Central memory CD8-positive, alpha-beta T cell (primary cell): ENCODE data around the gene HERPUD1.
A peak's percentile ranks its signal among the peaks of the same experiment; 100 is the strongest.
"Not testable (repeated sequence)": the region's sequence is repeated elsewhere in the genome, so short reads cannot be mapped to it uniquely, and the experiment has no call there.

Experiments used
- ATAC-seq: fragments of 150-1000 bp; cut with Tn5 transposase; replicated peaks from 2 replicates; pipeline ENCODE4 v1.10.0; 2022; ENCODE audit warnings: mild to moderate bottlenecking, moderate FRiP score, moderate number of reproducible peaks; ENCODE audit not compliant: poor library complexity, severe bottlenecking; ENCODE audit errors: extremely low read depth
- DNase-seq, 2 donors: peaks; one replicate each; pipeline ENCODE4 v3.0.0; 2021; ENCODE audit warnings: low spot score in 2 of 2
- H3K27ac Mint-ChIP-seq: one replicate; pipeline ENCODE4 v1.8.0; 2022; ENCODE audit warnings: low read depth, mild to moderate bottlenecking, moderate library complexity, mixed read lengths
- H3K27me3 Mint-ChIP-seq: one replicate; pipeline ENCODE4 v1.8.0; 2022; ENCODE audit warnings: mixed read lengths
- H3K36me3 Mint-ChIP-seq: one replicate; pipeline ENCODE4 v1.8.0; 2022; ENCODE audit warnings: mild to moderate bottlenecking, moderate library complexity, mixed read lengths; ENCODE audit not compliant: insufficient read depth
- H3K4me1 Mint-ChIP-seq: one replicate; pipeline ENCODE4 v1.8.0; 2022; ENCODE audit warnings: mixed read lengths
- H3K4me3 Mint-ChIP-seq: one replicate; pipeline ENCODE4 v1.8.0; 2022; ENCODE audit warnings: mild to moderate bottlenecking, moderate library complexity, mixed read lengths
- H3K9me3 Mint-ChIP-seq: one replicate; pipeline ENCODE4 v1.8.0; 2022; ENCODE audit warnings: mixed read lengths

HERPUD1 gene

DNA sequence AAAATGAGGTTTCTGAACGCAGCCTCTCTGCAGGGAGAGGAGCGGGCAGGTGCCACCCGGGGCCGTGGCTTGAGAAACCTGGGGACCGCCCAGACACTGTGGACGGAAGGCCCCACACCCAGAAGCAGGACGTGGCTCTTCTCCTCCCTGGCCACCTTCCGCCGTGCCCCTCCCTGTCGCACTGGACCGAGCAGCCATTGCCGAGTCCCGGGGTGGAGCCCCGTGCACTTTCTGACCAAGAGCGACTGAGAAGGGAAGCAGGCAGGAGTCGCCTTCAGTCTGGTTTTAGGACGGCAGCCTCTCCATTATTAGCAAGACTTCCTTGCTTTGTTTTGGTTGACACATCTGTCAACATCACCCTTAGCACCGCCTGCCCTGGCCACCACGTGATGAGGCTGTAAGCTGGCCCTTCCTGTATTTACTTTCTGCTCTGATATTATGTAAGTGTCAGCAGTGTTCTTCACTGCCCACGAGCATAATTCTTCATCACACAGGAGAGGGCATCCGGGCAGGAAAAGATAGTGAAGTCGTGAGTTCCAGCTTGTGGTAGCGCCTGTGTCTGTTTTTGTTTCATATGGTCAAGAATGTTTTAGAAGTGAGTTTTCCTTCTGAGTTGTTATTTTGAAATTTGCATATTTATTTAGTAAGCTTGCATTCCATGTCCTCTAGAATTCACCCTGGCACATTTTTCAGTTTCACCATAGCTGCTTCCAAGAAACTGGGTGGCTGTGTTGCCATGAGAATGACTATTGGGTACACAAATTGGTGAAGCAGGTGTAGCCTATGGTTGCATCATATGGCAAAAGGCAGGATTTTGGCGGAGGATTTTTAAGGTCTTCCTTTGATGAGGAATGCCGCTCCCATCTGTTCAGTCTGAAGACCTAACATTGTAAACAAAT lies 1.0 kb downstream of the HERPUD1 start:
- peak overlapping the region; percentile 99 for H3K27ac Mint-ChIP-seq
- peaks cover 52% of the 10 kb centered on the region for H3K36me3 Mint-ChIP-seq
- no peaks in the 10 kb centered on the region for H3K9me3 Mint-ChIP-seq
- H3K27me3 Mint-ChIP-seq, result no peaks in the 10 kb centered on the region
- H3K4me1 Mint-ChIP-seq, result peaks cover 51% of the 10 kb centered on the region
- peak; percentile 1 for ATAC-seq
- peak overlapping the region; percentile 100 for H3K4me3 Mint-ChIP-seq
- peak in 1 of 2 donors; percentile 21 for DNase-seq

- H3K4me3 Mint-ChIP-seq, result peak overlapping the region; percentile 100
- ATAC-seq (no peak), DNase-seq (no peak)
- H3K27ac Mint-ChIP-seq, result peak overlapping the region; percentile 86
- no peaks in the 10 kb centered on the region for H3K9me3 Mint-ChIP-seq
- peaks cover 62% of the 10 kb centered on the region for H3K4me1 Mint-ChIP-seq
- no peaks in the 10 kb centered on the region for H3K27me3 Mint-ChIP-seq
- H3K36me3 Mint-ChIP-seq, result peaks cover 62% of the 10 kb centered on the region
Measured at GRCh38 chr16:56933828-56934598, 2.1 kb downstream of the HERPUD1 start.

DNA sequence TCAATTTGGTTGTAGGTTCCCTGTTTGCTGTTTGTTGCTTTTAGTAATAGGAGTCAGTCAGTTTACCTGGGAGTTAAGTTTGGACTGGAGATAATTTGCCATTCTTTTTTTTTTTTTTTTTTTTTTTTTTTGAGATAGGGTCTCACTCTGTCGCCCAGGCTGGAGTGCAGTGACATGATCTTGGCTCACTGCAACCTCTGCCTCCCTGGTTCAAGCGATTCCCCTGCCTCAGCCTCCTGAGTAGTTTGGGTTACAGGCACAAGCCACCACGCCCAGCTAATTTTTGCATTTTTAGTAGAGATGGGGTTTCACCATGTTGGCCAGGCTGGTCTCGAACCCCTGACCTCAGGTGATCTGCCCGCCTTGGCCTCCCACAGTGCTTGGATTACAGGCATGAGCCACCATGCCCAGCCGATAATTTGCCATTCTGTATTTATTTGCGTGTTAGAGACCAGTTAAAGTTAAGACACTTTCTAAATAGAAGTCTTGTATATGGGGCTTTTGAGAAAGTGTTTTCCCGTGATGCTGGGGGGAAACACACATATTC lies 2.7 kb downstream of the HERPUD1 start:
- DNase-seq, H3K9me3 Mint-ChIP-seq, ATAC-seq, H3K27me3 Mint-ChIP-seq: not testable (repeated sequence)
- H3K4me3 Mint-ChIP-seq, result peak overlapping the region; percentile 100
- H3K36me3 Mint-ChIP-seq, result peaks cover 69% of the 10 kb centered on the region
- peaks cover 68% of the 10 kb centered on the region for H3K4me1 Mint-ChIP-seq
- peak overlapping the region; percentile 86 for H3K27ac Mint-ChIP-seq

DNA sequence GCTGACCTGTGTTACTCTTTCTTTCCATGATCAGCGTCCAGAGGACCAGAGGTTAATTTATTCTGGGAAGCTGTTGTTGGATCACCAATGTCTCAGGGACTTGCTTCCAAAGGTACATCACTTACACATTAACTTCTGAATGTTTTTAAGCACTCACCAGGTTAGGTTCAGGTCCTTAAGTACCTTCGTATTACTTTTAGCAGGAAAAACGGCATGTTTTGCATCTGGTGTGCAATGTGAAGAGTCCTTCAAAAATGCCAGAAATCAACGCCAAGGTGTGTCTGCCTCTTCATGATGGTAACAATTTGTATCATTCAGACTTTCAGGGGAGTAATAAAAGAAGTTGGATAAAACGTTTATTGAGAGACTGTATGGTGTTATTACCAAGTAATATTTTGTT lies 3.3 kb downstream of the HERPUD1 start:
- ATAC-seq (no peak), DNase-seq (no peak)
- Mint-ChIP-seq H3K27ac (peak overlapping the region; percentile 86), H3K27me3 (no peaks in the 10 kb centered on the region), H3K4me3 (peak overlapping the region; percentile 100), H3K9me3 (no peaks in the 10 kb centered on the region), H3K36me3 (peaks cover 74% of the 10 kb centered on the region), H3K4me1 (peaks cover 68% of the 10 kb centered on the region)

DNA sequence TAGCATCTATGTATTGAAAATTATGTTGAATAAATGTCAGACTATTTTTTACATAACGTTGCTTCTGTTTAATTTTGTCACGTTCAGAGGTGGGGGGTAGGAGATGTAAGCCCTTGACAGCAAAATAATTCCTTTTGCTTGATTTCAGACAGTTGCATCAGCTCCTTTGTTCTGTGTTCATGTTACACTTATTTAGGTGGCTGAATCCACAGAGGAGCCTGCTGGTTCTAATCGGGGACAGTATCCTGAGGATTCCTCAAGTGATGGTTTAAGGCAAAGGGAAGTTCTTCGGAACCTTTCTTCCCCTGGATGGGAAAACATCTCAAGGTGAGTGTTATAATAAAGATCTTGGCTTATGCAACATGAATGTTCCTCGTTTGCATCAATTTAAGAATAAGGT lies 4.5 kb downstream of the HERPUD1 start:
- Mint-ChIP-seq H3K27ac (no peak overlapping the region), H3K27me3 (no peaks in the 10 kb centered on the region), H3K9me3 (no peaks in the 10 kb centered on the region), H3K4me3 (no peak overlapping the region), H3K4me1 (peaks cover 63% of the 10 kb centered on the region), H3K36me3 (peaks cover 81% of the 10 kb centered on the region)
- ATAC-seq (no peak), DNase-seq (no peak)

DNA sequence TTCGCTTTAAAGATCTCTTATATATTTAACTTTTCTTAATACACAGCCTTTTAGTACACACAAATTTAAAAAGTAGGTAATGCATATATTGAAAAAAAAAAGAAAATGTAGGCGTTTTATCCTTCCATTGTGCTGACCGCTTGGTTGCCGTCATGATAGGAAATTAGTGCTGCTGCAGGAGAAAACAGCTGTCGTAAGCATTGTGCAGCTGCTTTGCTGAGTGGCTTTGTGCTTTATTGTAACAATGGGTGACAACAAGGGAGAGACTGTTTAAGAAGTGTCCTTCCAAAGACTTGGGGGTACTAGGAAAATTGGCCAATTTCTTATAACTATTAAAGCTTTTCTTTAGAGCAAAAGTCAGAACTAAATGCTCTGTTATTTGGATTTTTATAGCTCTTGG lies 5.0 kb downstream of the HERPUD1 start:
- H3K36me3 Mint-ChIP-seq, result peaks cover 82% of the 10 kb centered on the region
- H3K4me1 Mint-ChIP-seq, result peaks cover 63% of the 10 kb centered on the region
- no peak overlapping the region for H3K4me3 Mint-ChIP-seq
- H3K27me3 Mint-ChIP-seq, result no peaks in the 10 kb centered on the region
- ATAC-seq (no peak), DNase-seq (no peak)
- peak overlapping the region; percentile 35 for H3K27ac Mint-ChIP-seq
- no peaks in the 10 kb centered on the region for H3K9me3 Mint-ChIP-seq

DNA sequence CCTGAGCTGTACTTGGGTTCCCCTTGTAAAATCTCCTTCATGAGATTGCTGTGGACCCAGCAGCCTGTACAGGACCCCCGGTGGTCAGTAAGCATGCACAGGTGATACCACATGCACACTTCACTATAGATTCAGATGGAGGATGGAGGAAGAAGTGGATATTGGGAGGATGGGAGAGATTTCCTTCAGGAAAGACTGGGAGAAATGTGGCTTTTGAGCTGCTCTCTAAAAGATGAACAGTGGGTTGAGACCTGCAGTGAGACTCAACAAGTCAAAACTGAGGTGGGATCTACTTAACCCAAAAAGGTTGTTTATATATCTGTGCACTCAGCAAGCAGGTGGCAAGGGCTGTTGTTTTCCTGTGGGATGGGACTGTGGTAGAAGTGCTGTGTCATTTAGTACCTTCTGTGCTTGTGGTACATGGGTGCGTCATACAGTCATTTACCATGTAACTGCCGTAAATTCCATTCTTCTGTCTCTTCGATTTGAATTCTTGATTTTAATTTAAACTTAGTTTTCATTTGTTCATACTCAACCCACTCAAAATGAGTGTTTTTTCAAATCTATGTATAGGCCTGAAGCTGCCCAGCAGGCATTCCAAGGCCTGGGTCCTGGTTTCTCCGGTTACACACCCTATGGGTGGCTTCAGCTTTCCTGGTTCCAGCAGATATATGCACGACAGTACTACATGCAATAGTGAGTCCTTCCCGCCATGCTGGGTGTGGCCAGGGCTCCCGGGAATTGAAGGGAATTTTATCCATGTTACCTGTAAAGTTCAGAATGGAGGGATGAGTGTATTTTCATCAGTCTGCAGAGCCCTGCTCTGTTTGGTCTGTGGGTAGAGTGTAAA lies 6.9 kb downstream of the HERPUD1 start:
- H3K27me3 Mint-ChIP-seq, result no peaks in the 10 kb centered on the region
- peaks cover 60% of the 10 kb centered on the region for H3K4me1 Mint-ChIP-seq
- peak overlapping the region; percentile 55 for H3K4me3 Mint-ChIP-seq
- peaks cover 88% of the 10 kb centered on the region for H3K36me3 Mint-ChIP-seq
- peak overlapping the region; percentile 72 for H3K27ac Mint-ChIP-seq
- H3K9me3 Mint-ChIP-seq, result no peaks in the 10 kb centered on the region
- ATAC-seq (peak; percentile 93), DNase-seq (peak in 1 of 2 donors; percentile 42)

DNA sequence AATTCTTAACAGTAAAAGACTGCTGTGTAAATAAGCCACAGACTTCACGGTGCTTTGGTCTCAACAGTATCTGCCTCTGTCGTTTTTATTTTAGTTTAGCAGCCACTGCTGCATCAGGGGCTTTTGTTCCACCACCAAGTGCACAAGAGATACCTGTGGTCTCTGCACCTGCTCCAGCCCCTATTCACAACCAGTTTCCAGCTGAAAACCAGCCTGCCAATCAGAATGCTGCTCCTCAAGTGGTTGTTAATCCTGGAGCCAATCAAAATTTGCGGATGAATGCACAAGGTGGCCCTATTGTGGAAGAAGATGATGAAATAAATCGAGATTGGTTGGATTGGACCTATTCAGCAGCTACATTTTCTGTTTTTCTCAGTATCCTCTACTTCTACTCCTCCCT lies 7.9 kb downstream of the HERPUD1 start:
- Mint-ChIP-seq H3K36me3 (peaks cover 90% of the 10 kb centered on the region), H3K9me3 (no peaks in the 10 kb centered on the region), H3K4me3 (peak overlapping the region; percentile 55), H3K27me3 (no peaks in the 10 kb centered on the region), H3K27ac (peak overlapping the region; percentile 76), H3K4me1 (peaks cover 51% of the 10 kb centered on the region)
- no peak for ATAC-seq
- DNase-seq, result no peak

DNA sequence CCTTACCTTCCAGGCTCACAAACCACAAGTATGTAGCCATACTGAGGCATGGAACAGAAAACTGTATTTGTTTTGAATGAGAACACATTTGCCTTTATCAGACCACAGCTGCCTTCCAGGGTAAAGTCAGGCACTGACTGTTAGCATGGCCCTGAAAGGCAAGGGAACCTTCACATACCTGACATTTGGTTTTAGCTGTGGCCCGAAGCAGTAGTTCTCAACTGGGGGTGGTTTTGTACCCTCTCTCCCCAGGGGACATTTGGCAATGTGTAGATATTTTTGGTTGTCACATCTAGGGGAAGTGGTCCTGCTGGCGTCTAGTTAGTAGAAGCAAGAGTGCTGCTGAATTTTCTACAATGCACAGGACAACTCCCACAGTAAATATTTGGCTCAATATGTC lies 9.2 kb downstream of the HERPUD1 start:
- DNase-seq, result no peak
- Mint-ChIP-seq H3K36me3 (peaks cover 85% of the 10 kb centered on the region), H3K27ac (no peak overlapping the region), H3K4me3 (no peak overlapping the region), H3K27me3 (no peaks in the 10 kb centered on the region), H3K9me3 (no peaks in the 10 kb centered on the region), H3K4me1 (peaks cover 40% of the 10 kb centered on the region)
- ATAC-seq, result no peak

DNA sequence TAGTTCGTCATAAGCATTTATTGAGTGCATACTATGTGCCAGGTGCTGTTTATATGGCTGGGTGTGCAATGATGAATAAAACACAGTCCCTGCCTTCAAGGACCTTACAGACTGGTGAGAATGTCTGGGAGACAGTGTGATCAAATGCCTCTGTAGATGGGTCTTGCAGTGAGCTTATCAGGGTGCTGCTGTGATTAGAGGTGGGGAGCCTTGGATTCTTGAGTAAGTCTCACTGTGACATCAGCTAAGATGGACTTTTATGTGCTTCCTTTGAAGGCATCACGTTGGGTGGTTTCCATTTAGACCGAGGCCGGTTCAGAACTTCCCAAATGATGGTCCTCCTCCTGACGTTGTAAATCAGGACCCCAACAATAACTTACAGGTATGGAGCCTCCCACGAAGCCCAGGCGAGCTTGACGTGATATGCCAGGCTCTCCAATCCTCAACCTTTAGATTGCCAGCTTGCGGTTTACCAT lies 10.0 kb downstream of the HERPUD1 start:
- Mint-ChIP-seq H3K36me3 (peaks cover 80% of the 10 kb centered on the region), H3K4me1 (peaks cover 37% of the 10 kb centered on the region), H3K9me3 (no peaks in the 10 kb centered on the region), H3K27me3 (no peaks in the 10 kb centered on the region), H3K4me3 (no peak overlapping the region), H3K27ac (no peak overlapping the region)
- DNase-seq, result no peak
- ATAC-seq, result no peak

- ATAC-seq (no peak), DNase-seq (no peak)
- Mint-ChIP-seq H3K4me3 (no peak overlapping the region), H3K4me1 (peaks cover 19% of the 10 kb centered on the region), H3K27ac (peak overlapping the region; percentile 72), H3K9me3 (no peaks in the 10 kb centered on the region), H3K36me3 (peaks cover 62% of the 10 kb centered on the region), H3K27me3 (no peaks in the 10 kb centered on the region)
Measured at GRCh38 chr16:56943761-56944375, 11.9 kb downstream of the HERPUD1 start.
